H1 (cell line): Measurements from ENCODE around the gene ZNF837. TPM values are rescaled to one million over a fixed set of nuclear protein-coding genes. Genes with fewer than 3 reads are reported as not detected.

Experiments used
- BRCA1 ChIP-seq: IDR thresholded peaks from 2 replicates; pipeline ENCODE4 v1.6.1; 2012; ENCODE audit warnings: low read depth, low read length, improper control_type of control experiment
- EZH2 ChIP-seq: fragments of 200-600 bp; sonication (generic); IDR thresholded peaks from 2 replicates; pipeline ENCODE4 v1.7.1; 2012; ENCODE audit warnings: low read depth, mild to moderate bottlenecking, moderate library complexity, low read length, inconsistent platforms; ENCODE audit not compliant: severe bottlenecking
- KDM1A ChIP-seq: fragments of 200-600, 300-600 bp; sonication (generic); IDR thresholded peaks from 2 replicates; pipeline ENCODE4 v1.7.1; 2016; ENCODE audit warnings: mild to moderate bottlenecking, low read length, borderline replicate concordance
- polyA plus RNA-seq, 7 experiments: library from polyadenylated mRNA; depleted of rRNA in 3 of 7; stranded (reverse) in 5 of 7; unstranded in 2 of 7; fragments of >200 nt in 5 of 7; fragments of 200-250 nt in 2 of 7; gene quantifications; 1 replicate in 5 of 7; 2 replicates in 1 of 7; 4 replicates in 1 of 7; pipeline versions ENCODE4 v1.2.1 to v1.2.3, GENCODE V29; 2011 to 2013; ENCODE audit warnings: missing spikeins in 2 of 7, mixed read lengths in 2 of 7
- total RNA-seq: library from RNA; stranded (reverse); fragmentation: NEBNext Ultra II Directional; extraction: Animal tissue kit (Norgen Biotek cat#: 25700); gene quantifications from 2 replicates; pipeline ENCODE4 v1.2.1, GENCODE V29; 2021
- TF ChIP-seq, protein P1 (sequence below): IDR thresholded peaks from 2 replicates; pipeline ENCODE4 v1.6.1; 2012; ENCODE audit warnings: inconsistent platforms

The ZNF837 gene
- total and polyA plus RNA-seq, 2 of the 8 experiments (the other 6 are each of a cell fraction or from before 2014, with no cell fraction given) = 1.9 to 3.3 TPM

DNA sequence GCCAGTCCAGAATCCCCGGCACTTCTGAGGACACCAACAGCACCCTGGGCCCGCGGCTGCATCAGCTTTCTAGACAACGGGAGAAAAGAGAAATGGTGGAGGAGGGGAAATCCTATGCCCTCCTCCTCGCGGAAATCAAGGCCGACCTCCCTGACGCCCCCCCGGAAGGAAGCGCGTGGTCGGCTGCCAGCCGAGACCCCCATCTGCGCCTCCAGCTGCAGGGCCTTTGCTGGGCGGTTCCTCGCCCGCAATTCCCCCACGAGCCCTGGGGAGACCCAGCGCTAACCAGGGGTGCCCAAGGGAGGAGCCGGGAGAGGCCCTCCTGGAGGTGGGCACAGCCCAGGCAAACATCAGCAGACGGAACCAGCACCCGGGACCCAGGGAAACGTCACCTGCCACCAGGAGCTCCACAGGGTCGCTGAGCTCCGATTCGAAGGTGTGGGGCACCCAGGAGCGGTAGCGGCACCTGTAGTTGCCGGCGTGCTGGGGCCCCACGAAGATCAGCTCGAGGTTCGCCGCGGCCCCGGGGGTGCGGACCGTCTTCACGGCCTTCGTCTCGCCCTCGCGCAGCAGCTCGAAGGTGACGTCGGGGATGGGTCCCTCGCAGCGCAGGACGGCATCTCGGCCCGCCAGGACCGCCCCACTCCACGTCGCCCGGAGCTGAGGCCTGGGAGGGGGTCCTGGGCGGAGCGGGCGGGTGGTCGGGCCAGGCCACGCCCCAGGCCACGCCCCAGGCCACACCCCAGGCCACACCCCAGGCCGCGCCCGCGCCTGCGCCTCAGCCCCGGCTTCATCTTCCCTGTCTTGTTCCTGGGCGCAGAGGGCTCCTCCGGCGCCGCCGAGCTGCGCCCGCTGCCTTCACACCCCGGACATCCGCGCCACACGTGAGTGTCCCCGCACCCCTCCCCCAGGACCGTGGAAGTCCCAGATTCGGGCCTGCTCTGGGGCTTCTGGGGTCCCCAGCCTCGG, 33.6 kb downstream of the ZNF837 start (continued):
- TF ChIP-seq BRCA1 = no peak
- TF ChIP-seq KDM1A = no peak
- TF ChIP-seq EZH2 = no peak
- TF ChIP-seq, protein P1, sequence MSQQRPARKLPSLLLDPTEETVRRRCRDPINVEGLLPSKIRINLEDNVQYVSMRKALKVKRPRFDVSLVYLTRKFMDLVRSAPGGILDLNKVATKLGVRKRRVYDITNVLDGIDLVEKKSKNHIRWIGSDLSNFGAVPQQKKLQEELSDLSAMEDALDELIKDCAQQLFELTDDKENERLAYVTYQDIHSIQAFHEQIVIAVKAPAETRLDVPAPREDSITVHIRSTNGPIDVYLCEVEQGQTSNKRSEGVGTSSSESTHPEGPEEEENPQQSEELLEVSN = peak; percentile 69; the same call in 1 of the 2 replicates
